GM19351 (cell line): Measurements from ENCODE around the gene SPINK7.
"Not testable (repeated sequence)": the region's sequence is repeated elsewhere in the genome, so short reads cannot be mapped to it uniquely, and the experiment has no call there.

Experiments used
- ATAC-seq: cut with Tn5 transposase; IDR thresholded peaks from one replicate; pipeline ENCODE4 v1.9.1; 2021; ENCODE audit warnings: mild to moderate bottlenecking, moderate library complexity; ENCODE audit not compliant: unreplicated experiment

SPINK7 gene

DNA sequence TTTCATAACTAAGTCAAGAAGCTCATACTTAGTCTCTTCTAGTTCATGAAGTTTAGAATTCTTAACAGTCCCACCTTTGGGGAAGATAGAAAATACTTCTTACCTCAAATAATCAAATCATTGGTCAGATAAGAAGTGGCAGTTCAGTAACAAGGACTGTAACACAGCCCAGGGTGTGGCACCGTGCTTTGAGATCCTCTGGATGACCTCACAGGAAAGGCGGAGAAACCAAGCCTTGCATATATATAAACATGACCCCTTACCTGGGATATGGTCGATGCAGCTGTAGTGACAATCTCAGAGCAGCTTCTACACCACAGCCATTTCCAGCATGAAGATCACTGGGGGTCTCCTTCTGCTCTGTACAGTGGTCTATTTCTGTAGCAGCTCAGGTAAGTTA, at the start of gene SPINK7:
TSS of gene SPINK7 (plus strand) at position 271 of the 400 bp plus-strand sequence. CDS start at position 332, 61 bp downstream.
- no peak for ATAC-seq

DNA sequence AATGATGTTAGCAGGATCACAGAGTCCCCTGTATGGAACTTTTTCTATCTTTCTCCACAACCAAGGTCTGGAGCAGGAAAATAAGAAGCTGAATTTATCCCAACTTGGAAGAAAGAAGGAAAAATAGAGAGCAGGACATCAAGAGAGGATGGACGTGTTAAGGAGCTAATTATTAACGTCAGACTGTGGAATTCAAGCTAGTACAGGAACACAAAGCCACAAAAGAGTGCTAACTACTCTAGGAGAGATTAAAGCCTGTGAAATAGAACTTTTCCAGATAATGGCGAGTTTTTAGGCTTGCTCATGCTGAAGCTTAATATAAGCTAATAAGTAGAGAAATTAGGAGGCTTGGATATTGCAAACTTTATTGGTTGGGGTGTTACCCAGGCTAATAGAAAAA, 44.3 kb upstream of the SPINK7 start:
- no peak for ATAC-seq

DNA sequence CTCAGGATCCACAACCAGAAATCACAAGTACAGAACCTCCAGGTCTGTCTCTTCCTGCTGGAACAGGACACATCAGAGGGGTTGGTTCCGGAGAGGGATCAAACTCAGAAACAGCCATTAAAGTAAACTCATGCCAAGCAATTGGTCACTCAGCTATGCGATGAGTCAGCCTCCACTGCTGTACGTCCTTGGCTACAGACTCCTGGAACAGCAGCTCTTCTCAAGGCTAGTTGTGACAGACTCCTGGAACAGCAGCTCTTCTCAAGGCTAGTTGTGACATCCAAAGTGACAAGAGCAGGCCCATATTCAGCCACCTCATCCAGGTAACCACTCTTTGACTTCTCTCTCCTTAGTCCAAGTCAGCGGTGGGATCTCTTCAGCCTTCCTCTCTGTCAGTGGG, 43.7 kb upstream of the SPINK7 start, which contains the start of gene SPINK13:
TSS of gene SPINK13 (plus strand) at position 229 of the 400 bp plus-strand sequence. CDS start 1,279 bp downstream, outside the sequence.
- ATAC-seq: no peak

DNA sequence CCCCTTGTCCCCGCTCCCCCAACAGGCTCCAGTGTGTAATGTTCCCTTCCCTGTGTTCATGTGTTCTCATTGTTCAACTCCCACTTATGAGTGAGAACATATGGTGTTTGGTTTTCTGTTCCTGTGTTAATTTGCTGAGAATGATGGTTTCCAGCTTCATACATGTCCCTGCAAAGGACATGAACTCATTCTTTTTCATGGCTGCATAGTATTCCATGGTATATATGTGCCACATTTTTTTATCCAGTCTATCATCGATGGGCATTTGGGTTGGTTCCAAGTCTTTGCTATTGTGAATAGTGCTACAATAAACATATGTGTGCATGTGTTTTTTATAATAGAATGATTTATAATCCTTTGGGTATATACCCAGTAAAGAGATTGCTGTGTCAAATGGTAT, 37.1 kb upstream of the SPINK7 start:
- not testable (repeated sequence) for ATAC-seq

DNA sequence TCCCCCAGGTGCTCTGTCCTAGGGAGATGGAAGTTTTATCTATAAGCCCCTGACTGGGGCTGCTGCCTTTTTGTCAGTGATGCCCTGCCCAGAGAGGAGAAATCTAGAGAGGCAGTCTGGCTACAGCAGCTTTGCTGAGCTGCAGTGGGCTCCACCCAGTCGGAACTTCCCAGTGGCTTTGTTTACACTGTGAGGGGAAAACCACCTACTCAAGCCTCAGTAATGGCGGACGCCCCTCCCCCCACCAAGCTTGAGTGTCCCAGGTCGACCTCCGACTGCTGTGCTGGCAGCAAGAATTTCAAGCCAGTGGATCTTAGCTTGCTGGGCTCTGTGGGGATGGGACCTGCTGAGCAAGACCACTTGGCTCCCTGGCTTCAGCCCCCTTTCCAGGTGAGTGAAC, 31.3 kb upstream of the SPINK7 start:
- ATAC-seq: not testable (repeated sequence)

DNA sequence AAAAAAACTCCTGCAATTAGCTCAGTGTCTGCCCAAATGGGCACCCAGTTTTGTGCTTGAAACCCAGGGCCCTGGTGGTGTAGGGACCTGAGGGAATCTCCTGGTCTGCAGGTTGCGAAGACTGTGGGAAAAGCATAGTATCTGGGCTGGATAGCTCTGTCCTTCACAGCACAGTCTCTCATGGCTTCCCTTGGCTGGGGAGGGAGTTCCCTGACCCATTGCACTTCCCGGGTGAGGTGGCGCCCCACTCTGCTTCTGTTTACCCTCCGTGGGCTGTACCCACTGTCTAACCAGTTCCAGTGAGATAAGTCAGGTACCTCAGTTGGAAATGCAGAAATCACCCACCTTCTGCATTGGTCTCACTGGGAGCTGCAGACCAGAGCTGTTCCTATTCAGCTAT, 30.9 kb upstream of the SPINK7 start:
- ATAC-seq: not testable (repeated sequence)

DNA sequence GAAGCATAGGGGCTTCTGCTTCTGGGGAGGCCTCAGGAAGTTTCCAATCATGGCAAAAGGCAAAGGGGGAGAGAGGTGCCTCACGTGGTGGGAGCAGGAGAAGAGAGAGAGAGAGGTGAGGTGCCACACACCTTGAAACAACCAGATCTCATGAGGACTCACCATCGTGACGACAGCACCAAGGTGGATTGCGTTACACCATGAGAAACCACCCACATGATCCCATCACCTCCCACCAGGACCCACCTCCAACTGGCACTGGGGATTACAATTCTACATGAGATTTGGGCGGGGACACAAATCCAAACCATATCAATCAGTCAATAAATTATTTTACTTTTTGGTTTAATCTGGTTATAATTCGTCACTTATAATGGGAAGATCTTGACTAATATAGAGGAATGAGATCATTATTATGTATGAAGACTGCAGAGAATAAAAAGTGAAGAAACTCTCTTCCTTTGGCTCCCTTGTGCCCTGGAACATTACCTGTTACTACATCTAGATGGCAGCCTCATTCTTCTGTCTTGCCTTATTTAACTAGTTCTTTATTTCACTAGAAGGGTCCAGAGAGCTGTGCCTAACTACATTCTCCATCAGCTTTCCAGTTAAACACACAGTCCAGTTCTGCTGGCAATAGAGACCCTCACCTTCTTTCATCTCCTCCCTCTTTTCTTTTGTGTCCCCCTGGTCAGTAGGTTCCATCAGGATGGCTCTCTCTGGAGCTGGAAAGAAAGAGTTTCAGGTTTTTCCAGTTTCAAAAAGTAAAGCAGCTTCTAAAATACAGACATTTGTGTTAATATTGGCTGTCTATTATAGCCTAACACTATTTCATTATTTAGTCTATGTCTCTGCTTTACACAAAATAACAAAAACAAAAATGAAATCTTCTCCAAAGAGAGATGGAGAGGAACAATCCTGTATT, 21.7 kb upstream of the SPINK7 start:
- ATAC-seq: peak; percentile 62

DNA sequence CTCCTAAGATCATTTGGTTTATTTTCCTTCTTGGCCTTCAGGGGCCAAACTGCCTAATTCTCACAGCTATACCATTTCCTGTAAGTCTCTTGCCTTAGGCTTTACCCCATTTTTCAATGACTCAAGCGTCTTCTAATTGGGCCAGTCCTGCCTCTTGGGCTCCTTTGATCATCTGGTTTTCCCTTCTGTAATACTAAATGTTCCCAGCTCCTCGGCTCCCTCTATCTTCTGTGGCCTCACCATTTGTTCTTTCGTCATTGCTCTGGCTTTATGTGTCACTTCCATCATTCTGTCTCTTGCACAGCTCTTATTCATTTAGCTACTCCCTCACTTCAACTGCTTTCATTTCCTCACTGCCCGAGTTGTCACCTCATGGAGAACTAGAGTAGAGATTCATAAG, 14.5 kb upstream of the SPINK7 start:
- ATAC-seq: no peak

DNA sequence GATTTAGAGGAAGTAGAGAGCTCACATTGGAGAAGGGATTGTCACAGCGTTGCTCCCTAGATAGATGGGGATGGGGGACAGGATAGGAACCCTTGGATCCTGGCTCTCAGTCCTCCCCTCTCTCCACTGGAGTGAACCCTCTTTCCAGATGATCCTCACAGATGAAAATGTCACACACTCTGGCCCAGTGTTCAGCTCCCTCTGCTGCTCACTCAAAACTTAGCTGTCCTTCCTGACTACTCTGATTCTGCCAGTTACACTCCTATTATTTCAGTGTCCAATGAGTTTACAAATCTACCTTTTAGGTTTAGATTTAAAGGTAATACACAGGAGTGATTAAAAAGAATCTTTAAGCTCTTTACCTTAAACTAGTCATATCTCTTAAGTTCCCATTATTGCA, 5.8 kb upstream of the SPINK7 start:
- ATAC-seq: no peak

DNA sequence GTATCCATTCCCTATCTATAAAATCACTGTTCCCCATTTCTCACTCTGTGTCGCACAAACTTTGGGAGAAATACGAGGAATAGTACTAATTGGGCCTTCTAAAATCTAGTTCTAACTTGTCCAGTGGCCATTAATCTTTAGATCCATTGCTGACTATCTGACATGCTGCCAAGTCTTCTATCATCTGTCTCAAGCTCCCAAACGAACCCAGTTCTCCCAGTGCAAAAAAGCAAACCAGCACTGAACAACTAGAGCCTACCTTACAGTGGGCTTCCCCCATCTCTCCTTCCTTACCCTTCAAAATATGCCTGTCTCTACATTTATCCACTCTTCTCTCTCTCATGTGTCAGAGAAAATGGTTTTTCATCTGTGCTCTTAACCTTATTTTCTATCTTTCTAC, 3.2 kb upstream of the SPINK7 start:
- ATAC-seq: no peak

DNA sequence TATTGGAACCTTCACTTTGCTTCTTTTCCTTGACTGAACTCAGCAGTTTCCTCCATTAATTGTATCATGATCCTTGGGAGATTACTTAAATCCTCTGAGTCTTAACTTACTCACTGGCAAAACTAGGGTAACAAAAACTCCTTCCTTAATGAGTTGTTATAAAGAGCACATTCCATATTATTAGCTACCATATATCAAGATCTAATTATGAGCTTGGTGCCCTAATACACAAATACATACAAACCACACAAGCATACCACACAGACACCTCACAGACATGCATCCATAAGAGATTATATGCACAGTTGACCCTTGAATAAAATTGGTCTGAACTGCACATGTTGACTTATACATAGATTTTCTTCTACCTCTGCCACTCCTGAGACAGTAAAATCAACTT, 2.5 kb upstream of the SPINK7 start:
- ATAC-seq: no peak

DNA sequence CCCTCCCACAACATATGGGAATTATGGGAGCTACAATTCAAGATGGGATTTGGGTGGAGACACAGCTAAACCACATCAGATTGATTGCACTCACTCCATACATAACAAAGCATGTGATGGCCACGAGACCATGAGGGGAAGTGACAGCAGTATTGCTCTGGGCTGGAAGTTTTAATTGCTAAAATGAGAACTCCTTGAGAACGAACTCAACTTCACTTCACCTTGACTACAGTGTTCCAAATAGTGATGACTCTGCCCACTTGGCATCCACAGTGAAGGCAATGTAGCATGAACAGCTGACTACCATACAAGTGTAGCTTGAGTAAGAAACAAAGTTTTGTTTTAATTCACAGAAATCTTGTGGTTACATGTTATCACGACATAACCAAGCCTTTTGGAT, 739 bp upstream of the SPINK7 start:
- no peak for ATAC-seq

DNA sequence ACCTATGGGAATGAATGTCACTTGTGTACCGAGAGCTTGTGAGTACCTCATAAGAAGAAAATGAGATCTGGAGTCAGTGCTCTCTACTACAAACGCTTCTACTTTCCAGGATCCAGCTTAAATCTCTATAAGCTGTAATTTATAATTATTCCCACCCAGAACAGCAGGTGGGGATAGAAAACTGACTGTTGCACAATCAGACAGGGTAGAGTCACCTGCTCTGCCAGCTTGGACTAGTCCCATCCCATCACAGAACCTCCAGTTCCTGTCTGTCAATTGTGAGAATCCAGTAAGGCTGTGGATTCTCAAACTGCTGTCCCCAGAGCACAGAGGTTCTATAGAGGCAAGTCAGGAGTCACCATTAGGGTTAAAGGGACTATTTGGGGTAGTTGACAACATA, 2.0 kb downstream of the SPINK7 start:
- no peak for ATAC-seq

DNA sequence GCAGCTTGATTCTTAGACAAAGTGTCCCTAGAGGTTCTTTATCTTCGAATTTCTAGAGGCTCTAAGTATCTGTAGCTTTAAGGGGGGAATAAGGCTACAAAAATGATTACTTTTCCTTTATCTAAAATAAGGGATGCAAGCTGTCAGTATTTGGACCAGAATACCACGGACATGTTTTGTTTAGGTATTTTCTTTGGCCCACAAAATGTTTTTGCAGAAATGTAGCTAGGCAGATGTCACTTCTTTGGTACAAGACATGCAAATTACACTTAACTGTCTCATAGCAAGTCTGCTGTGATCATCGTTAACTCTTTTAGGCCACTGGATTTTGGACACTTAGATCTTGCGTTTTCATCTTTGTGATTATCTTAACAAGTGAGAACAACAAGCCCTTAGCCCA, 2.5 kb downstream of the SPINK7 start:
- no peak for ATAC-seq

DNA sequence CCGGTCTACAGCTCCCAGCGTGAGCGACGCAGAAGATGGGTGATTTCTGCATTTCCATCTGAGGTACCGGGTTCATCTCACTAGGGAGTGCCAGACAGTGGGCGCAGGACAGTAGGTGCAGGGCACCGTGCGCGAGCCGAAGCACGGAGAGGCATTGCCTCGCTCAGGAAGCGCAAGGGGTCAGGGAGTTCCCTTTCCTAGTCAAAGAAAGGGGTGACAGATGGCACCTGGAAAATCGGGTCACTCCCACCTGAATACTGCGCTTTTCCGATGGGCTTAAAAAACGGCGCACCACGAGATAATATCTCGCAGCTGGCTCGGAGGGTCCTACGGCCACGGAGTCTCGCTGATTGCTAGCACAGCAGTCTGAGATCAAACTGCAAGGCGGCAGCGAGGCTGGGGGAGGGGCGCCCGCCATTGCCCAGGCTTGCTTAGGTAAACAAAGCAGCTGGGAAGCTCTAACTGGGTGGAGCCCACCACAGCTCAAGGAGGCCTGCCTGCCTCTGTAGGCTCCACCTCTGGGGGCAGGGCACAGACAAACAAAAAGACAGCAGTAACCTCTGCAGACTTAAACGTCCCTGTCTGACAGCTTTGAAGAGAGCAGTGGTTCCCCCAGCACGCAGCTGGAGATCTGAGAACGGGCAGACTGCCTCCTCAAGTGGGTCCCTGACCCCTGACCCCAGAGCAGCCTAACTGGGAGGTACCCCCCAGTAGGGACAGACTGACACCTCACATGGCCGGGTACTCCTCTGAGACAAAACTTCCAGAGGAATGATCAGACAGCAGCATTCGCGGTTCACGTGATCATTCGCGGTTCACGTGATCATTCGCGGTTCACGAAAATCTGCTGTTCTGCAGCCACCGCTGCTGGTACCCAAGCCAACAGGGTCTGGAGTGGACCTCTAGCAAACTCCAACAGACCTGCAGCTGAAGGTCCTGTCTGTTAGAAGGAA, 8.1 kb downstream of the SPINK7 start:
- ATAC-seq: not testable (repeated sequence)

DNA sequence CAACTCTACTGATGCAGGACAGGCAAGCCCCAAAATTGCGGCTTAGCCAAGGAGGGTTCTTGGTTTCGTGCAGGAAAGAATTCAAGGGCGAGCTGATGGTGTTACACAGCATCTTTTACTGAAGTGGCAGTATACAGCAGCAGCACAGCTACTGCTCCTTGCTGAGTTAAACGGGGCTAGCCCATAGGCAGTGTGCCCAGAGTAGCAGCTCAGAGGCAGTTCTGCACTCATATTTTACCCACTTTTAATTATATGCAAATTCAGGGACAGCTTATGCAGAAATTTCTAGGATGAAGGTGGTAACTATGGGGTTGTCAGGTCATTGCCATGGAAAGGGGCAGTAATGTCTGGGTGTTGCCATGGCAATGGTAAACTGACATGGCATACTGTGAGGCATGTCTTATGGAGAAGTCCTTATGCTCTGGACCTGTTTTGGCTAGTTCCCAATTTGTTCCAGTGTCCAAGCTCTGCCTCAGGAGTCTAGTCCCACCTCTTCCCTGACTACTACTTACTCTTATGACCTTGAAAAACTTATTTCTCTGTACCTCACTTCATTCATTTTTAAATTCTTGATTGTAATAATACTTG, 21.1 kb downstream of the SPINK7 start:
- ATAC-seq: no peak

DNA sequence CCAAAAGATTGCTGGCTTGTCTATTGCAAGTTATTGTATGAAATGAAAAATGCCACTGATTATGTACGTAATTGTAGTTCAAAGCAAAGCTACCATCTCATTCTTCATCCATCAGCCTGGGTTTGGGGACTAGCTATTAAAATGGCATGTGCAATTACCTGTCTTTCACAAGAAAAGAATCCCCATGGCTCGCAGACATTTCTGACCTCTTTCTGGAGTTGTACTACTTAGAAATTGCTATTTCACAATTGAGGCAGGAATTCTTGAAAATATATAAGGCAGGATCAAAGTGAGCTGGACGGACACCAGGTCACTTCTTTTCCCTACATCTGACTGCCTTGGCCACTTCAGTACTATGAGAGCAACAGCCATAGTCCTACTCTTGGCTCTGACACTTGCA, 23.0 kb downstream of the SPINK7 start, which contains the start of gene SPINK9:
TSS of gene SPINK9 (plus strand) at position 301 of the 400 bp plus-strand sequence. CDS start at position 356, 55 bp downstream.
- no peak for ATAC-seq

DNA sequence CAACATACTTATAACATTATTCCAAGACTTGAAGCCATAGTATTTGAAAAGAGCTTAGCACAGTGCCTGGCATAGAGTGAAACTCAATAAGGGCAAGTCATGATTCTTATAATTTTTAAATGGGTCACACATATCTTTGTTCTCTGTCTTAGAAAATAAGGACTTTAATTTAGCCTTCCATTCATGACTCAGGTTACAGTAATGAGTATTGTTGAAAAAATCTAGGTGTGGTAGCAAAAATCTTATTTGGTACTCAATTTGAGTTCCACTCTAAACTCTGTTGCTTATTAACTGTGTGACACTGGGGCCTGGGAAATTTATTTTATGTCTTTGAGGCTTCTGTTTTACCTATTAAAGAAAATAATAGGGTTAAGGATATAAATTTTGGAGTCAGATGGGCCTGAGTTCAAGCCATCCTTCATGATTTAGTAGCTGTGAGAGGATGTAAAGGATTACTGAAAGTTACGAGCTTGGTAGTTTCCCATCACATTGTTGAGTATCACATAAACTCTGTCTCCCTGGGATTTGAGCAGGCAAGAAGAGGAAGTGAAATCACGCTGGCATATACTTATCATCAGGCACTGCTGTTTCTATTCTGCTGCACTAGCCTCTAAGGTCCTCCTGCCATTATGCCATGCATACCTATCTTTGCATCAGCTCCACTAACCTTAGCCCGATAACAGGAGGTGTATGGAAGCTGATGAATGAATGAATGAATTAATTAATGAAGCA, 24.6 kb downstream of the SPINK7 start:
- peak; percentile 76 for ATAC-seq

DNA sequence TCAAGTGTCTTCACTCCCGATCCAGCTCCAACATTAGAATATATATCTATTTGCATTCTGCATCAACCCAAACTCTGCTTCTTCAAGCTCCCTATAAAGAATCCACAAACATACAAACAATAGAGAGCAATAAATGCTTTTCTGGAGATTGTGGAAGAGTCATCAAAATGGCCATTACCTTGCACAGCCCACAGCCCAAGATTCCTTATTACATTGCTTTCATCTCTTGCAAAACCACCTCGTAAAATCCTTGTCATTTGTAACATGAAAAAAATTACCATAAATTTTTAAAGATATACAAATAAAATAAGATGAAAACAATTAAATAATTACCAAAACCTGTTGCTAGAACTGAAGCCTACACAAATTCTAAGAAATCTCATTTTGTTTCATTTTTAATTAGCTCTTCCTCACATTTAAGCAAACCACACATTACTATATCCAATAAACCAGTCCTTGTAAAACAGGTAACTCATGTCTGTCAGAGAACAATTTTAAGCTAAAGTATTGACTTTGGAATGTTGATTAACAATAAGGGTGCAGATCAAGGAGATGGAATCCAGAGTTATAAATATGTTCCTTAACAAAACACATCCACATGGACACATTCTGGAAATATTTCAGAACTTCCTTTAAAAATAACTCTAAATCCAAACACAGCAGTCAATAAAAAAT, 30.3 kb downstream of the SPINK7 start:
- no peak for ATAC-seq

DNA sequence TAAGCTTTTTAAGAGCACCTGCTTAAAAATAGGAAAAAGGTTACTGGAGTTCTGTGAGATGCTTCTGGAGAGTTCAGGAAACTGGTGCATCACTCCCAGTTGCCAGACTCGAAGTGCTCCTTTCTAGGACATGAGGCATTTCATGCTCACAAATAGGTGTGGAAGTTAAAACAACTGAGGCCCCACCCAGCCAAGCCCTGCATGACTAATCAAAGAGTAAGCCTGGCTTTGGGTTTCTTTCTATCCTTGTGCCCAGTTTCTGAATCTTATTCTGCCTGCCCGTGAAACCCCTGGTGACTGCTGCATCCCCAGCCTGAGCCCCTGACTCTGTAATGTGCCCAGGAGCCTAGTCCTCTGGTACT, 30.8 kb downstream of the SPINK7 start:
- ATAC-seq: no peak
